B cell (primary cell): Measurements from ENCODE around the gene ARHGAP6. TPM values are rescaled to one million over a fixed set of nuclear protein-coding genes. Genes with fewer than 3 reads are reported as not detected.

Experiments
- ATAC-seq: fragments of 200-7000 bp; cut with Tn5 transposase; one replicate; pipeline ENCODE4 v1.10.0; 2021; ENCODE audit warnings: low read depth, mild to moderate bottlenecking, moderate number of reproducible peaks, moderate library complexity
- CTCF ChIA-PET: fragments of 350-600 bp; sonication (Branson Sonifier 250); formaldehyde crosslinking; loops from one replicate; lab custom pipeline; 2021; ENCODE audit warnings: antibody characterized with exemption, inconsistent platforms; lab: Charles Lee
- POLR2A ChIA-PET: fragments of 350-600 bp; sonication (Branson Sonifier 250); formaldehyde crosslinking; loops from one replicate; lab custom pipeline; 2021; ENCODE audit warnings: antibody characterized with exemption; lab: Charles Lee
- DNase-seq: peaks from one replicate; pipeline ENCODE4 v3.0.0; 2013
- H2AFZ ChIP-seq: 2 replicates; pipeline ENCODE4 v1.6.1; 2012; ENCODE audit warnings: mild to moderate bottlenecking, low read depth, low read length; ENCODE audit not compliant: insufficient read depth, poor library complexity, severe bottlenecking
- H3K27ac ChIP-seq, 2 donors: 1 replicate in 1 of 2; 2 replicates in 1 of 2; pipeline ENCODE4 v1.5.1; 2012 to 2013; ENCODE audit warnings: low read length in 2 of 2, mild to moderate bottlenecking in 2 of 2, moderate library complexity in 1 of 2
- H3K27me3 ChIP-seq, 4 experiments: fragments of 200-600 bp in 1 of 4; sonication (generic) in 1 of 4; replicated peaks in 1 of 4; 1 replicate in 2 of 4; 2 replicates in 2 of 4; pipeline versions ENCODE4 v1.6.1 to v1.7.0; 2013 to 2016; ENCODE audit warnings: low read length in 3 of 4, mild to moderate bottlenecking in 2 of 4, mixed read lengths in 1 of 4, moderate library complexity in 1 of 4; ENCODE audit not compliant: insufficient read depth in 4 of 4, control insufficient read depth in 3 of 4; ENCODE audit errors: control extremely low read depth in 1 of 4
- H3K36me3 ChIP-seq, 2 experiments: replicated peaks in 1 of 2; 1 replicate in 1 of 2; 2 replicates in 1 of 2; pipeline versions ENCODE4 v1.6.1 to v1.7.1; 2013; ENCODE audit warnings: low read length in 1 of 2; ENCODE audit not compliant: insufficient read depth in 2 of 2, control insufficient read depth in 1 of 2; ENCODE audit errors: control extremely low read depth in 1 of 2, extremely low read depth in 1 of 2
- H3K4me1 ChIP-seq, 2 donors: fragments of 200-600 bp in 1 of 2; sonication (generic) in 1 of 2; 1 replicate in 1 of 2; 2 replicates in 1 of 2; pipeline versions ENCODE4 v1.5.1 to v1.6.1; 2013 to 2017; ENCODE audit warnings: low read length in 2 of 2; ENCODE audit not compliant: control insufficient read depth in 2 of 2, insufficient read depth in 2 of 2
- H3K4me2 ChIP-seq: replicated peaks from 2 replicates; pipeline ENCODE3; 2012; ENCODE audit warnings: mild to moderate bottlenecking, low read depth, low read length; ENCODE audit not compliant: poor library complexity, severe bottlenecking
- H3K4me3 ChIP-seq, 5 experiments: fragments of 200-600 bp in 1 of 5; sonication (generic) in 1 of 5; 1 replicate in 3 of 5; 2 replicates in 2 of 5; pipeline versions ENCODE4 v1.5.1 to v1.7.0; 2011 to 2016; ENCODE audit warnings: low read length in 4 of 5, mild to moderate bottlenecking in 4 of 5, low read depth in 2 of 5, control low read depth in 1 of 5, moderate library complexity in 1 of 5; ENCODE audit not compliant: insufficient read depth in 1 of 5; ENCODE audit errors: control extremely low read depth in 1 of 5, extremely low read depth in 1 of 5
- H3K79me2 ChIP-seq: fragments of 200-600 bp; sonication (generic); one replicate; pipeline ENCODE4 v1.6.0; 2016; ENCODE audit warnings: low read length; ENCODE audit not compliant: control insufficient read depth, insufficient read depth
- H3K9ac ChIP-seq: fragments of 200-600 bp; sonication (generic); 2 replicates; pipeline ENCODE4 v1.6.1; 2017; ENCODE audit warnings: mild to moderate bottlenecking, low read length, moderate library complexity
- H3K9me3 ChIP-seq, 3 donors: one replicate each; pipeline versions ENCODE4 v1.6.1 to v1.7.1; 2013; ENCODE audit warnings: low read length in 2 of 3; ENCODE audit not compliant: control insufficient read depth in 2 of 3, insufficient read depth in 1 of 3; ENCODE audit errors: control extremely low read depth in 1 of 3
- H4K20me1 ChIP-seq: 2 replicates; pipeline ENCODE4 v1.6.0; 2012; ENCODE audit warnings: mild to moderate bottlenecking, low read length; ENCODE audit not compliant: insufficient read depth, control insufficient read depth, poor library complexity, severe bottlenecking
- H3K27ac Mint-ChIP-seq: one replicate; pipeline ENCODE4 v1.8.0; 2021; ENCODE audit warnings: mixed read lengths
- H3K27me3 Mint-ChIP-seq: one replicate; pipeline ENCODE4 v1.8.0; 2021; ENCODE audit warnings: mixed read lengths
- H3K4me1 Mint-ChIP-seq: one replicate; pipeline ENCODE4 v1.8.0; 2021; ENCODE audit warnings: mixed read lengths
- H3K4me3 Mint-ChIP-seq: one replicate; pipeline ENCODE4 v1.8.0; 2021; ENCODE audit warnings: mixed read lengths
- H3K9me3 Mint-ChIP-seq: one replicate; pipeline ENCODE4 v1.8.0; 2022; ENCODE audit warnings: mixed read lengths; ENCODE audit not compliant: insufficient read depth
- EZH2 ChIP-seq: IDR thresholded peaks from 2 replicates; pipeline ENCODE4 v1.6.1; 2012; ENCODE audit warnings: borderline replicate concordance, low read depth, mild to moderate bottlenecking, moderate library complexity, low read length; ENCODE audit not compliant: insufficient read depth, poor library complexity, severe bottlenecking
- WGBS: methylation state at CpG from one replicate; pipeline ENCODE4 v1.1.5; 2013; ENCODE audit warnings: missing lambda C conversion rate; ENCODE audit not compliant: insufficient coverage; 5-methylcytosine and 5-hydroxymethylcytosine counted together
- intact Hi-C: fragments of 100-400 bp; cut with micrococcal nuclease; formaldehyde crosslinking; loops from one replicate; pipeline ENCODE4 v1.10.0; 2022
- polyA plus RNA-seq: library from polyadenylated mRNA; depleted of rRNA; stranded (reverse); fragments of >200 nt; gene quantifications from 2 replicates; pipeline ENCODE4 v1.2.3, GENCODE V29; 2012
- total RNA-seq, 2 donors: library from RNA; stranded (reverse); fragments of 120-200 nt in 1 of 2; gene quantifications; 1 replicate in 1 of 2; 2 replicates in 1 of 2; pipeline versions ENCODE4 v1.2.3 to v1.2.4, GENCODE V29; 2013 to 2022
- TF ChIP-seq, protein P1 (sequence below): fragments of 200-600 bp; IDR thresholded peaks from one replicate; pipeline ENCODE4 v1.8.0; 2022; ENCODE audit warnings: antibody characterized with exemption, mild to moderate bottlenecking

ARHGAP6 gene
- total and polyA plus RNA-seq, 2 donors (not counting 1 experiment from before 2014, with no cell fraction given) = 1.6 to 2.6 TPM

DNA sequence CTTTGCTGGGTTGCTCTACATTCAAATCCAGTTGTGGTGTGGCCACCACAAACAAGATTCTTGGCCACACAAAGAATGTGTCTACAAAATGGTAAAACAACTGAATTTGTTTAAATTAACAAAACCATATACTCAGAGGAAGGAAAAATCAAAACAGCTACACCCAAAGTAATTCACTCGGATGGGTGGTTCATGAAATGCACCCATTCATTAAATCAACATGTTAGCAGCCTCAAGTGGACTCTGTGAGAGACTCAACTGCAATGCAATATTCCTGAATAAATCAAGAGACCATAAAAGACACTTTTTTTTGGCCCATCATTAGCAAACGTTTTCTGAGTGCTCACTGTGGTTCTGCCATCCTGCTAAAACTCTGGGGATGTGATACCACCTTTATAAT lies 383.7 kb downstream of the ARHGAP6 start:
- POLR2A ChIA-PET = no interaction called here
- H3K9me3 Mint-ChIP-seq = no peaks in the 10 kb centered on the region

DNA sequence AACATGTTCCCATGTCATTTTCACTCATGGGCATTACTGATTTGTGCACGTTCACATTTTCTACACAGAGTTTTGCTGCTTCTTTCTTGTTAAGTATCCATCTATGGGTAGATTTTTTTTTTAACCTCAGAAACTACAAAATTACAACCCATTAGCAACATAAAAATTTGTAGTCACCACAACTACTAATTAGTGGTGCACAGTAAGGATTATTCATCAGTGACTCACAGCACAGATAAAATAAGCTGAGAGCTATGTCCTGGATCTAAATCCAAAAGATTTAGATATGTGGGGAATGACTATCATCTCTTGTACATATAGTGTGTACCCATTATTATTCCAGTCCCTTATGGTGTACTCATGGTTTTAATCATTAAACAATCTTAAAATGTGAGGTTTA lies 392.2 kb downstream of the ARHGAP6 start:
- Histone ChIP-seq H3K79me2 (no peaks in the 10 kb centered on the region), H3K9me3 (no peaks in the 10 kb centered on the region), H4K20me1 (no peaks in the 10 kb centered on the region), H3K9ac (no peak overlapping the region), H3K27ac (no peak overlapping the region), H3K36me3 (no peaks in the 10 kb centered on the region), H3K27me3 (no peaks in the 10 kb centered on the region), H3K4me3 (no peak overlapping the region), H3K4me1 (no peaks in the 10 kb centered on the region), H3K4me2 (no peak overlapping the region), H2AFZ (no peak overlapping the region)
- intact Hi-C loops = no loop called here
- TF ChIP-seq, protein P1, sequence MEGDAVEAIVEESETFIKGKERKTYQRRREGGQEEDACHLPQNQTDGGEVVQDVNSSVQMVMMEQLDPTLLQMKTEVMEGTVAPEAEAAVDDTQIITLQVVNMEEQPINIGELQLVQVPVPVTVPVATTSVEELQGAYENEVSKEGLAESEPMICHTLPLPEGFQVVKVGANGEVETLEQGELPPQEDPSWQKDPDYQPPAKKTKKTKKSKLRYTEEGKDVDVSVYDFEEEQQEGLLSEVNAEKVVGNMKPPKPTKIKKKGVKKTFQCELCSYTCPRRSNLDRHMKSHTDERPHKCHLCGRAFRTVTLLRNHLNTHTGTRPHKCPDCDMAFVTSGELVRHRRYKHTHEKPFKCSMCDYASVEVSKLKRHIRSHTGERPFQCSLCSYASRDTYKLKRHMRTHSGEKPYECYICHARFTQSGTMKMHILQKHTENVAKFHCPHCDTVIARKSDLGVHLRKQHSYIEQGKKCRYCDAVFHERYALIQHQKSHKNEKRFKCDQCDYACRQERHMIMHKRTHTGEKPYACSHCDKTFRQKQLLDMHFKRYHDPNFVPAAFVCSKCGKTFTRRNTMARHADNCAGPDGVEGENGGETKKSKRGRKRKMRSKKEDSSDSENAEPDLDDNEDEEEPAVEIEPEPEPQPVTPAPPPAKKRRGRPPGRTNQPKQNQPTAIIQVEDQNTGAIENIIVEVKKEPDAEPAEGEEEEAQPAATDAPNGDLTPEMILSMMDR = no peak
- no peak for TF ChIP-seq EZH2
- no peak for ATAC-seq
- Mint-ChIP-seq H3K9me3 (no peaks in the 10 kb centered on the region), H3K4me3 (no peak overlapping the region), H3K27me3 (peaks cover 14% of the 10 kb centered on the region), H3K4me1 (no peaks in the 10 kb centered on the region), H3K27ac (no peak overlapping the region)
- WGBS = no CpG with 5 or more reads among the region's 1 CpG
- CTCF ChIA-PET = no interaction called here
- POLR2A ChIA-PET = no interaction called here
- no peak for DNase-seq

More for the DNA sequence above, 383.7 kb downstream of the ARHGAP6 start:
- WGBS = 100% methylated on average over 1 of the region's 2 CpGs
- ATAC-seq = no peak
- H3K4me1 ChIP-seq = no peaks in the 10 kb centered on the region
- H4K20me1 ChIP-seq = no peaks in the 10 kb centered on the region
- H3K4me3 ChIP-seq = no peak overlapping the region
- TF ChIP-seq, protein P1 = no peak
- no peak for TF ChIP-seq EZH2
- no peaks in the 10 kb centered on the region for H3K9me3 ChIP-seq
- H3K27me3 ChIP-seq = no peaks in the 10 kb centered on the region
- no peaks in the 10 kb centered on the region for H3K36me3 ChIP-seq
- H3K4me2 ChIP-seq = no peak overlapping the region
- H3K9ac ChIP-seq = no peak overlapping the region
- no peak overlapping the region for H2AFZ ChIP-seq
- intact Hi-C loops = no loop called here
- no peaks in the 10 kb centered on the region for H3K4me1 Mint-ChIP-seq
- H3K4me3 Mint-ChIP-seq = no peak overlapping the region
- CTCF ChIA-PET = no interaction called here
- no peaks in the 10 kb centered on the region for H3K27me3 Mint-ChIP-seq
- H3K79me2 ChIP-seq = no peaks in the 10 kb centered on the region
- DNase-seq = no peak
- no peak overlapping the region for H3K27ac Mint-ChIP-seq
- H3K27ac ChIP-seq = no peak overlapping the region
